NCI-H187 treated with DMSO at 0.1 percent for 48 hours (cell line): ENCODE data around the gene PXDN.

Experiments
- DNase-seq: peaks from one replicate; lab custom pipeline; 2025; lab: John Stamatoyannopoulos, UW

Gene PXDN

GRCh38 chr2:1648241-1649102 lies 95.8 kb downstream of the PXDN start:
- no peak for DNase-seq

- DNase-seq: no peak
Measured at GRCh38 chr2:1647417-1648240, 96.7 kb downstream of the PXDN start.

GRCh38 chr2:1645761-1646476 lies 98.4 kb downstream of the PXDN start:
- DNase-seq: no peak

- no peak for DNase-seq
Measured at GRCh38 chr2:1644427-1644826, 99.9 kb downstream of the PXDN start.

GRCh38 chr2:1642993-1643619 lies 101.2 kb downstream of the PXDN start:
- DNase-seq: no peak

- no peak for DNase-seq
Measured at GRCh38 chr2:1642066-1642861, 102.1 kb downstream of the PXDN start.

- DNase-seq: no peak
Measured at GRCh38 chr2:1641523-1641922, 102.8 kb downstream of the PXDN start.

GRCh38 chr2:1640301-1641135 lies 103.8 kb downstream of the PXDN start:
- DNase-seq: no peak

GRCh38 chr2:1639086-1639858 lies 105.0 kb downstream of the PXDN start:
- DNase-seq: no peak

- no peak for DNase-seq
Measured at GRCh38 chr2:1638281-1638860, 105.9 kb downstream of the PXDN start.

- no peak for DNase-seq
Measured at GRCh38 chr2:1636791-1637415, 107.4 kb downstream of the PXDN start.

GRCh38 chr2:1635823-1636222 lies 108.5 kb downstream of the PXDN start:
- DNase-seq: no peak

GRCh38 chr2:1634681-1635341 lies 109.5 kb downstream of the PXDN start:
- DNase-seq: no peak

GRCh38 chr2:1633936-1634587 lies 110.3 kb downstream of the PXDN start:
- no peak for DNase-seq

- DNase-seq: no peak
Measured at GRCh38 chr2:1633092-1633671, 111.1 kb downstream of the PXDN start.

- no peak for DNase-seq
Measured at GRCh38 chr2:1632510-1632909, 111.8 kb downstream of the PXDN start.

GRCh38 chr2:1632002-1632348 lies 112.3 kb downstream of the PXDN start:
- no peak for DNase-seq
